HCT116 (cell line): ENCODE results near the gene MOK. TPM values are rescaled to one million over a fixed set of nuclear protein-coding genes. Genes with fewer than 3 reads are reported as not detected.

Source experiments
- ATAC-seq: fragments of 200-7000 bp; cut with Tn5 transposase; 2 replicates; pipeline ENCODE4 v1.9.1; 2020; ENCODE audit warnings: mild to moderate bottlenecking, moderate library complexity
- BruUV-seq: library from RNA; stranded (reverse); fragments of 400-500 nt; replicated peaks from 2 replicates; lab custom pipeline; 2021; lab: Mats Ljungman, UMichigan
- CTCF ChIA-PET: fragments of 300-600 bp; sonication (Branson Sonifier 250); formaldehyde crosslinking; loops from one replicate; lab custom pipeline; 2021; ENCODE audit warnings: antibody characterized with exemption; lab: Charles Lee
- POLR2A ChIA-PET: fragments of 300-600, 350-600 bp; sonication (Branson Sonifier 250); formaldehyde crosslinking; loops from one replicate; lab custom pipeline; 2021; ENCODE audit warnings: antibody characterized with exemption; lab: Charles Lee
- RAD21 ChIA-PET, 2 experiments: fragments of 300-600 bp; sonication (Branson Sonifier 250); formaldehyde crosslinking; loops; one replicate each; lab custom pipeline; 2023; ENCODE audit warnings: low total read pairs in 2 of 2; ENCODE audit not compliant: uncharacterized antibody in 2 of 2, unreplicated experiment in 2 of 2, low non-redundant PET in 1 of 2; lab: Charles Lee
- DNase-seq: peaks from one replicate; pipeline ENCODE4 v3.0.0-alpha.2; 2010; ENCODE audit warnings: low read depth, low spot score
- H2AFZ ChIP-seq: fragments of 200-600 bp; shearing (Covaris generic), sonication (generic); 2 replicates; pipeline ENCODE4 v1.6.1; 2017; ENCODE audit warnings: low read depth, mixed run types, mixed read lengths, antibody characterized with exemption, low read length; ENCODE audit not compliant: poor library complexity, severe bottlenecking
- H3K27ac ChIP-seq: 2 replicates; pipeline ENCODE4 v1.5.1; 2012; ENCODE audit warnings: low read depth, low read length
- H3K27me3 ChIP-seq: fragments of 200-600 bp; sonication (generic); 2 replicates; pipeline ENCODE4 v1.6.1; 2016; ENCODE audit warnings: mixed run types, low read length, mixed read lengths; ENCODE audit not compliant: insufficient read depth
- H3K36me3 ChIP-seq, 2 experiments: fragments of 200-500 bp in 1 of 2; fragments of 200-600 bp in 1 of 2; sonication (Bioruptor generic) in 1 of 2; sonication (generic) in 1 of 2; 2 replicates each; pipeline versions ENCODE4 v1.5.1 to v1.6.1; 2014 to 2016; ENCODE audit warnings: low read length in 2 of 2, inconsistent platforms in 1 of 2, mixed read lengths in 1 of 2, mixed run types in 1 of 2; ENCODE audit not compliant: insufficient read depth in 2 of 2, control insufficient read depth in 1 of 2
- H3K4me1 ChIP-seq, 2 experiments: fragments of 200-600 bp in 1 of 2; sonication (generic) in 1 of 2; 2 replicates each; pipeline versions ENCODE4 v1.5.1 to v1.6.1; 2012 to 2017; ENCODE audit warnings: low read length in 2 of 2, inconsistent platforms in 1 of 2, mild to moderate bottlenecking in 1 of 2, mixed read lengths in 1 of 2, mixed run types in 1 of 2, moderate library complexity in 1 of 2; ENCODE audit not compliant: insufficient read depth in 2 of 2, control insufficient read depth in 1 of 2
- H3K4me2 ChIP-seq: fragments of 200-600 bp; sonication (generic); 2 replicates; pipeline ENCODE4 v1.6.1; 2017; ENCODE audit warnings: mixed run types, low read length, mixed read lengths
- H3K4me3 ChIP-seq, 2 experiments: fragments of 200-600 bp in 1 of 2; sonication (generic) in 1 of 2; replicated peaks in 1 of 2; 2 replicates each; pipeline ENCODE4 v1.5.1; 2011 to 2016; ENCODE audit warnings: low read length in 2 of 2, control low read depth in 1 of 2, low read depth in 1 of 2, mild to moderate bottlenecking in 1 of 2, mixed read lengths in 1 of 2, mixed run types in 1 of 2
- H3K79me2 ChIP-seq: fragments of 200-600 bp; sonication (generic); 2 replicates; pipeline ENCODE4 v1.6.1; 2017; ENCODE audit warnings: mild to moderate bottlenecking, mixed run types, low read length, moderate library complexity, mixed read lengths; ENCODE audit not compliant: insufficient read depth
- H3K9ac ChIP-seq: fragments of 200-600 bp; sonication (generic); 2 replicates; pipeline ENCODE4 v1.6.1; 2016; ENCODE audit warnings: low read length, mixed read lengths
- H3K9me2 ChIP-seq: fragments of 200-600 bp; sonication (generic), shearing (Covaris generic); 2 replicates; pipeline ENCODE4 v1.6.1; 2017; ENCODE audit warnings: mixed run types, mild to moderate bottlenecking, moderate library complexity; ENCODE audit not compliant: insufficient read depth
- H3K9me3 ChIP-seq, 2 experiments: fragments of 200-500 bp in 1 of 2; fragments of 200-600 bp in 1 of 2; sonication (Bioruptor generic) in 1 of 2; sonication (generic) in 1 of 2; 2 replicates each; pipeline ENCODE4 v1.6.1; 2014 to 2017; ENCODE audit warnings: low read length in 2 of 2, mixed read lengths in 2 of 2, inconsistent platforms in 1 of 2, low read depth in 1 of 2, mild to moderate bottlenecking in 1 of 2, mixed run types in 1 of 2, moderate library complexity in 1 of 2; ENCODE audit not compliant: control insufficient read depth in 1 of 2, insufficient read depth in 1 of 2
- H4K20me1 ChIP-seq: fragments of 200-600 bp; sonication (generic), shearing (Covaris generic); 2 replicates; pipeline ENCODE4 v1.6.1; 2017; ENCODE audit warnings: mixed run types, mild to moderate bottlenecking, moderate library complexity; ENCODE audit not compliant: insufficient read depth
- ATF3 ChIP-seq: IDR thresholded peaks from 2 replicates; pipeline ENCODE4 v1.6.1; 2012
- CEBPB ChIP-seq: IDR thresholded peaks from 2 replicates; pipeline ENCODE4 v1.6.1; 2012; ENCODE audit warnings: low read depth
- CTCF ChIP-seq, 3 experiments: fragments of 200-600 bp in 1 of 3; sonication (generic) in 1 of 3; IDR thresholded peaks in 2 of 3; conservative IDR thresholded peaks in 1 of 3; 2 replicates each; pipeline ENCODE4 v1.5.1; 2012 to 2017; ENCODE audit warnings: low read depth in 2 of 3, low read length in 2 of 3, antibody characterized with exemption in 1 of 3, borderline replicate concordance in 1 of 3, control low read depth in 1 of 3, mild to moderate bottlenecking in 1 of 3, mixed read lengths in 1 of 3, mixed run types in 1 of 3, moderate library complexity in 1 of 3; ENCODE audit not compliant: insufficient read depth in 1 of 3
- ELF1 ChIP-seq: IDR thresholded peaks from 2 replicates; pipeline ENCODE4 v1.6.1; 2012; ENCODE audit warnings: low read depth, borderline replicate concordance
- EZH2phosphoT487 ChIP-seq: fragments of 200-600 bp; IDR thresholded peaks from 2 replicates; pipeline ENCODE4 v1.6.1; 2018; ENCODE audit warnings: antibody characterized with exemption, borderline replicate concordance
- FOSL1 ChIP-seq: IDR thresholded peaks from 2 replicates; pipeline ENCODE4 v1.6.1; 2012; ENCODE audit warnings: low read depth
- JUND ChIP-seq: IDR thresholded peaks from 2 replicates; pipeline ENCODE4 v1.6.1; 2012
- SP1 ChIP-seq: IDR thresholded peaks from 2 replicates; pipeline ENCODE4 v1.6.1; 2012; ENCODE audit warnings: low read depth
- TCF7L2 ChIP-seq: IDR thresholded peaks from 2 replicates; pipeline ENCODE4 v1.7.0; 2011; ENCODE audit warnings: borderline replicate concordance, inconsistent platforms; ENCODE audit not compliant: insufficient read depth, insufficient read length; ENCODE audit errors: extremely low read depth
- YY1 ChIP-seq: IDR thresholded peaks from 2 replicates; pipeline ENCODE4 v1.6.1; 2011; ENCODE audit warnings: low read length, low read depth, moderate library complexity, mild to moderate bottlenecking; ENCODE audit not compliant: insufficient replicate concordance; ENCODE audit errors: extremely low read depth
- ZFX ChIP-seq: fragments of 450-650 bp; IDR thresholded peaks from 2 replicates; pipeline ENCODE4 v1.6.1; 2017
- intact Hi-C: fragments of 100-400 bp; cut with micrococcal nuclease; formaldehyde crosslinking; loops from 2 replicates; pipeline ENCODE4 v1.10.0; 2022
- total RNA-seq: library from RNA; stranded (reverse); gene quantifications from one replicate; pipeline ENCODE4 v1.2.1, GENCODE V29; 2021; ENCODE audit not compliant: unreplicated experiment
- TF ChIP-seq, protein P1 (sequence below): IDR thresholded peaks from 2 replicates; pipeline ENCODE4 v1.6.1; 2012; ENCODE audit warnings: low read depth

The MOK gene
- total RNA-seq, 1 experiment from 2014 or later = 9.4 TPM

DNA sequence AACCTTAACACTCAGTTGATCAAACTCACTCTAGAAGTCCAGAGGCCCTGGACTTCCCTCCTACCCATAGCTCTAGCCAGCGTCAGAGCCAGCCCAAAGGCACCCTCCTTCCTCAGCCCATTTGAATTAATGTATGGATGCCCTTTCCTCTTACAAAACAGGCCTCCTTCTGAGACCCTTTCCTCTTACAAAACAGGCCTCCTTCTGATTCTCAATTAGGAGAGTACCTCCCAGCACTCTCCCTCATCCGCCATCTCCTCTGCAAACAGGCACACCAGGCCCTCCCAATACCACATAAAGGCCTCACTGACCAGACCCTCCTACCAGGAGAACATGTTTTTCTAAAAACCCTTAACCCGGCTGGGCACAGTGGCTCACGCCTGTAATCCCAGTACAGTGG, 65.7 kb downstream of the MOK start:
- H3K4me2 ChIP-seq = no peak overlapping the region
- H3K36me3 ChIP-seq = no peaks in the 10 kb centered on the region
- POLR2A ChIA-PET = interaction anchor here (0.6 kb wide), 1 partner anchor 67 kb away, joined by 3 read pairs; no protein-coding TSS in a partner anchor
- no peak overlapping the region for H3K9ac ChIP-seq
- no peaks in the 10 kb centered on the region for H3K27me3 ChIP-seq
- H3K27ac ChIP-seq = no peak overlapping the region
- H3K4me3 ChIP-seq = no peak overlapping the region
- DNase-seq (no peak), ATAC-seq (no peak)
- H4K20me1 ChIP-seq = no peaks in the 10 kb centered on the region
- no TSS peak for BruUV-seq
- H2AFZ ChIP-seq = no peak overlapping the region
- no peak for TF ChIP-seq ATF3
- TF ChIP-seq SP1 = no peak
- TF ChIP-seq, protein P1, sequence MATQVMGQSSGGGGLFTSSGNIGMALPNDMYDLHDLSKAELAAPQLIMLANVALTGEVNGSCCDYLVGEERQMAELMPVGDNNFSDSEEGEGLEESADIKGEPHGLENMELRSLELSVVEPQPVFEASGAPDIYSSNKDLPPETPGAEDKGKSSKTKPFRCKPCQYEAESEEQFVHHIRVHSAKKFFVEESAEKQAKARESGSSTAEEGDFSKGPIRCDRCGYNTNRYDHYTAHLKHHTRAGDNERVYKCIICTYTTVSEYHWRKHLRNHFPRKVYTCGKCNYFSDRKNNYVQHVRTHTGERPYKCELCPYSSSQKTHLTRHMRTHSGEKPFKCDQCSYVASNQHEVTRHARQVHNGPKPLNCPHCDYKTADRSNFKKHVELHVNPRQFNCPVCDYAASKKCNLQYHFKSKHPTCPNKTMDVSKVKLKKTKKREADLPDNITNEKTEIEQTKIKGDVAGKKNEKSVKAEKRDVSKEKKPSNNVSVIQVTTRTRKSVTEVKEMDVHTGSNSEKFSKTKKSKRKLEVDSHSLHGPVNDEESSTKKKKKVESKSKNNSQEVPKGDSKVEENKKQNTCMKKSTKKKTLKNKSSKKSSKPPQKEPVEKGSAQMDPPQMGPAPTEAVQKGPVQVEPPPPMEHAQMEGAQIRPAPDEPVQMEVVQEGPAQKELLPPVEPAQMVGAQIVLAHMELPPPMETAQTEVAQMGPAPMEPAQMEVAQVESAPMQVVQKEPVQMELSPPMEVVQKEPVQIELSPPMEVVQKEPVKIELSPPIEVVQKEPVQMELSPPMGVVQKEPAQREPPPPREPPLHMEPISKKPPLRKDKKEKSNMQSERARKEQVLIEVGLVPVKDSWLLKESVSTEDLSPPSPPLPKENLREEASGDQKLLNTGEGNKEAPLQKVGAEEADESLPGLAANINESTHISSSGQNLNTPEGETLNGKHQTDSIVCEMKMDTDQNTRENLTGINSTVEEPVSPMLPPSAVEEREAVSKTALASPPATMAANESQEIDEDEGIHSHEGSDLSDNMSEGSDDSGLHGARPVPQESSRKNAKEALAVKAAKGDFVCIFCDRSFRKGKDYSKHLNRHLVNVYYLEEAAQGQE = no peak
- no peaks in the 10 kb centered on the region for H3K9me2 ChIP-seq
- intact Hi-C loops = no loop called here
- peaks cover 0 to 9% of the 10 kb centered on the region in 2 experiments; a peak in 2 of 4 replicates for H3K4me1 ChIP-seq
- RAD21 ChIA-PET = no interaction called here
- no peaks in the 10 kb centered on the region for H3K79me2 ChIP-seq
- no peaks in the 10 kb centered on the region for H3K9me3 ChIP-seq
- CTCF ChIA-PET = no interaction called here

GRCh38 chr14:102238766-102239165, 66.2 kb downstream of the MOK start:
- ChIA-PET POLR2A (interaction anchor here (0.6 kb wide), 1 partner anchor 68 kb away, joined by 3 read pairs; no protein-coding TSS in a partner anchor), CTCF (no interaction called here), RAD21 (no interaction called here)
- Histone ChIP-seq H3K4me2 (no peak overlapping the region), H3K4me1 (peaks cover 0 to 9% of the 10 kb centered on the region in 2 experiments; a peak in 2 of 4 replicates), H4K20me1 (no peaks in the 10 kb centered on the region), H3K36me3 (no peaks in the 10 kb centered on the region), H2AFZ (no peak overlapping the region), H3K27me3 (no peaks in the 10 kb centered on the region), H3K9ac (no peak overlapping the region), H3K4me3 (no peak overlapping the region), H3K9me2 (no peaks in the 10 kb centered on the region), H3K79me2 (no peaks in the 10 kb centered on the region), H3K9me3 (no peaks in the 10 kb centered on the region), H3K27ac (no peak overlapping the region)
- intact Hi-C loops = no loop called here
- BruUV-seq = no TSS peak
- ATAC-seq = no peak
- DNase-seq = no peak
- no peak for TF ChIP-seq JUND
- TF ChIP-seq SP1 = no peak
- no peak for TF ChIP-seq ELF1
- no peak for TF ChIP-seq EZH2phosphoT487
- TF ChIP-seq YY1 = no peak
- TF ChIP-seq ZFX = no peak
- TF ChIP-seq CEBPB = no peak
- no peak for TF ChIP-seq TCF7L2
- TF ChIP-seq CTCF (IDR thresholded peaks at IDR 0.05 in 2 of 3, conservative IDR thresholded peaks at IDR 0.05 in 1 of 3; ENCODE audit: borderline replicate concordance in 1 of 3, insufficient read depth in 1 of 3, low read depth in 2 of 3, low read length in 2 of 3) = no peak
- no peak for TF ChIP-seq FOSL1
